HEK293T (cell line): Measurements from ENCODE around the gene RFC2.

ENCODE experiments used
- FOXM1 ChIP-seq: fragments of 450-650 bp; IDR thresholded peaks from 2 replicates; pipeline ENCODE4 v1.6.1; 2017; ENCODE audit warnings: mild to moderate bottlenecking, borderline replicate concordance
- SUZ12 ChIP-seq: fragments of 450-650 bp; IDR thresholded peaks from 2 replicates; pipeline ENCODE4 v1.6.1; 2016; ENCODE audit warnings: mild to moderate bottlenecking
- TARDBP ChIP-seq: fragments of 450-650 bp; IDR thresholded peaks from 2 replicates; pipeline ENCODE4 v1.6.1; 2016

- TF ChIP-seq SUZ12 (no peak), TARDBP (no peak), FOXM1 (no peak)
Measured at GRCh38 chr7:74181821-74182220, 72.4 kb downstream of the RFC2 start.
